ENCODE data around the gene MTA3.
"Not testable (repeated sequence)": the region's sequence is repeated elsewhere in the genome, so short reads cannot be mapped to it uniquely, and the experiment has no call there.

Gene MTA3

DNA sequence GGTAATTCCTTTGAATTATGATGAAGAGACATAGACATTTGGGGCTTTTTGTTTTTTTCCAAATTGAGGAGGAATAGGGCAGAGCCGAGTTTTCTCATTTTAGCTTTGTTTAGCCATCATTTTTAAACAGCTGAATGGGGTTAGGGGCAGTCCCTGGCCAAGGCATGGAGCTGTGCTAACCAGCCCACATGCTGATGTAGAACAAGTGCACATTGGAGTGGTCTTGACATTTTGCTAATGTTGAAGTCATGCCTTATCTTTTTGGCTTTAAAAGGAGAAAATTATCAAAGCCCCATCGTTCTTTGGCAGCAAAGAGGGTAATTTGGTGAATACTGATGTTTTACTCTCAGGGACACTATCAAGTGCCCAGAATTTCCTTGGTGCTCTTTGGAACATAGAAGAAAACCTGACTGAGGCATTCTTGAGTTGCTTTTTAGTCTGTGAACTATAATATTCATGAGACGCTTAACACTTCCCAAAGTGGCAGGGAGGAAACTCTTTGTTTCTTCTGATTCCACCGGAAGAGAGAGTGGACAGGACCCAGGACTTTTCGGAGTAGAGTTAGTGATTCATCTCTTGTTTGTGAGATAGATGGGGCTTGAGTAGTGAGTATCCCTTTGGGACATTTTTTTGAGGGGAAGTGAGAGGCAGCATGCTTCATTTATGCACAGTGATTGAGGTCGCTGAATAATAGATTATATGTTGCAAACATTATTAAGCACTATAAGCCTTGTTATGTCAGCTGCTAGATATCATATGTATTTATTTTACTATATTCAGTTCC lies 45.0 kb downstream of the MTA3 start:
- DNase-seq (ENCODE audit: low read depth): no peak

DNA sequence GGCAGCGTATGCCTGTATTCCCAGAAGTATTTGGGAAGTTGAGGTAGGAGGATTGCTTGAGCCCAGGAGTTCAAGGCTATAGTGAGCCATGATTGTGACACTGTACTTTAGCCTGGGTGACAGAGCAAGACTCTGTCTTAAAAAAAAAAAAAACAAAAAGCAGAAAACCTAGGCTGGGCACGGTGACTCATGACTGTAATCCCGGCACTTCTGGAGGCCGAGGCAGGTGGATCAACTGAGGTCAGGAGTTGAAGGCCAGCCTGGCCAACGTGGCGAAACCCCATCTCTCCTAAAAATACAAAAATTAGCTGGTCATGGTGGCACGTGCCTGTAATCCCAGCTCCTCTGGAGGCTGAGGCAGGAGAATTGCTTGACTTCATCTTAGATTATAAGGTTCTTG lies 46.4 kb downstream of the MTA3 start:
- no peak for DNase-seq (ENCODE audit: low read depth)

DNA sequence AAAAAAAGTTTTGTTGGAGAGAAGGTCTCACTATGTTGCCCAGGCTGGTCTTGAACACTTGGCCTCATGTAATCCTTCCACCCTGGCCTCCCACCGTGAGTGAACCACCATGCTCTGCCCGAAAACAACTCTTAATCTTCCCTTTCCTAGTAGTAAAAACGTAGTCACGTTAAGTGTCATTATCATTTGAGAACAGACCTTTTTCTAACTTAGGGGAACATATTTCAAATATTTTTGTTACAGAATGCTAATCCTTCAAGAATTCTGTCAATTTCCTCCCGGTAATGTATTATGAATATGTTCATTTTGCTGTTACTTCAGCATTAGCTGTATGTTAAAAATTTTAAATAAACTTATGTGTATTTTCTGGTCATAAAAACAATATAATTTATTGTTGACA lies 49.7 kb downstream of the MTA3 start:
- DNase-seq (ENCODE audit: low read depth): no peak

DNA sequence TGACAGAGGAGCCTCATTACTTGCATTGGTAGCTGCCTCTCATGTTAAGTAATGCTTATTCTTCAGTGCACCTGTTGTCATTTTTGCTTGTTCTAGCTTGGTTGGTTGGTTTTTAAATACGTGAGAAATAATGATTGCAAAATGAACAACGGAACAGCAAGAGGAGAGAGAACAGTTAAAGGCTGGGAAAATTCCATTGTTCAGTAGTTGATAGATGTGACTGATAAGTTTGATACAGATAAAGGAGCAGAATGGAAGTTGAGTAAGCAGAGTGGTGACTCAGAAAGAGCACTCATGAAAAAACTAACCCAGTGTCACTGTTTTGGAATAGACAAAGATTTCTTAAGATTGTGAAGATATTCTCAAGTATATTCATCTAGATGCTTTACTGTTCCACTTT lies 50.5 kb downstream of the MTA3 start:
- DNase-seq (ENCODE audit: low read depth): peak; percentile 61

DNA sequence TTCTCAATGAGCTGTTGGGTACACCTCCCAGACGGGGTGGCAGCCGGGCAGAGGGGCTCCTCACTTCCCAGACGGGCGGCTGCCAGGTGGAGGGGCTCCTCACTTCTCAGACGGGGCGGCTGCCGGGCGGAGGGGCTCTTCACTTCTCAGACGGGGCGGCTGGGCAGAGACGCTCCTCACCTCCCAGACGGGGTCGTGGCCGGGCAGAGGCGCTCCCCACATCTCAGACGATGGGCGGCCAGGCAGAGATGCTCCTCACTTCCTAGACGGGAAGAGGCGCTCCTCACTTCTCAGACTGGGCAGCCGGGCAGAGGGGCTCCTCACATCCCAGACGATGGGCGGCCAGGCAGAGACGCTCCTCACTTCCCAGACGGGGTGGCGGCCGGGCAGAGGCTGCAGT lies 53.2 kb downstream of the MTA3 start:
- not testable (repeated sequence) for DNase-seq (ENCODE audit: low read depth)

DNA sequence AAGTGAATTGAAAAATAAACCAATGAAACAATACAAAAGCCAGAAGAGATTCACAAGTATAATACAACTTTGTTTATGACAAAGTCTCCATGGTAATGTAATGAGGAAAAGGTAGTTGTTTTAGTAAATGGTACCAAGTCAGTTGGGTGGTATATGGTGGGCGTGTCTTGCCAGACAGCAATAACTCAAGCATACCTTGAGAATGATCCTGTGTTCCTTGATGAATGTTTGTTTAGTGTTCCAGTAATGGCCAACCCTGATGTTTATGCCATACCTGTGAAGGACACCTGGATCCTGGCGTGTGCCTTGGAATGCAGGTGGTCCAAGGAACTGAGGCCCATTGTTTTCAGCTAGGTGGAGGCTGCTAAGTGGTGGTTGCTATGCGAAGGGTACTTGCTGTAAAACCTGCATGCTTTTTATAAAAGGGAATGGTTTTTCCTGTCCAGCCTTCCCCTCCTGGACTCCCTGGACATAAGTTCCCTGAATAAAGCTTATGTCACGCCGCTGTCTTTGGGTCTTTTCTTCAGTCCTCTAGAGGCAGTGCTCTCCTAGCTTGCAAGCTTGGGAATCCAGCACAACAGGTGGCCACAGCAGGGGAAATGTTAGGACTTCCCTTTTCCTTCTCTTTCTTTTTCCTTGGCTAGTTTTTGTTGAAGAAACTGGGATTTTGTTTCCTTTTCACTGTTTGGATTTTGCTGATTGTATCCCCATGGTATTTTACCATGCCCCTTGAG lies 54.7 kb downstream of the MTA3 start:
- no peak for DNase-seq (ENCODE audit: low read depth)

DNA sequence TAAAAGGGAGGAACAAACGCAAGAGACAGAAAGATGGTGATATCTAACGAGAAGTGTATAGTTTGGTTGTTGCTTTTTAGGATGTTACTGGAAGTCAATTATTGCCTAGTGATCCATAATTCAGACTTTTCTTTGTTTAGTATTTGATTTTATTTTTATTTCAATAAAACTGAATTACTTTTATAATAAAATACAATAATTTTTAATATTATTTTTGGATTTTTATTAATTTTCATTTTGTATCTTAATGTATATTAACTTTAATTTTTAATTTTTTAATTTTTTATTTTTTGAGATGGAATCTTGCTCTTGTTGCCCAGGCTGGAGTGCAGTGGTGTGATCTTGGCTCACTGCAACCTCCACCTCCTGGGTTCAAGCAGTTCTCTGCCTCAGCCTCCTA lies 55.6 kb downstream of the MTA3 start:
- no peak for DNase-seq (ENCODE audit: low read depth)

DNA sequence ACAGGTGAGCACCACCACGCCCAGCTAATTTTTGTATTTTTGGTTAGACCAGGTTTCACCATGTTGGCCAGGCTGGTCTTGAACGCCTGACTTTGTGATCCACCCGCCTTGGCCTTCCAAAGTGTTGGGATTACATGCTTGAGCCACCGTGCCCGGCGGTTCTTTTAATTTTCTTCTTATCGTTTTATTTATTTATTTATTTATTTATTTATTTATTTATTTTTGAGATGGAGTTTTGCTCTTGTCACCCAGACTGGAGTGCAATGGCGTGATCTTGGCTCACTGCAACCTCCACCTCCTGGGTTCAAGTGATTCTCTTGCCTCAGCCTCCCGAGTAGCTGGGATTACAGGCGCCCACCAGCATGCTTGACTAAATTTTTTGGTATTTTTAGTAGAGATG lies 59.6 kb downstream of the MTA3 start:
- not testable (repeated sequence) for DNase-seq (ENCODE audit: low read depth)

DNA sequence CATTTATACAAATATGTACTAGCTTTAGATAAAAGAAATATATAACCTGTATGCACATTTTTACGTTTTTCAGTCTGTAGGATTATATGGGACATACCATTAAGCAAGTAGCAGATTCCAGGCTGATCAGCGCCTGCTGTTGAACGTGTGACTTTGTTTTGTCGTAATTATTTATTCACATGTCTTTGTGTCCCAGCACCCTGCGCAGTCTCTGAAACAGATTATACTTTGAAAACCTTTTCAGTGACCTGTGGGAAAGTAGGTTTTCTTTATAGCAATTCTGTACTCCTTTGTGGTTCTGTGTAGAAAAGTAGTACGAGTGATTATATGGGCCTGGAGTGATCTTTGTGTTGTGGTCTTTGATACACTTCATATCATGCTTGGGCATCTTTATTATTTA lies 68.5 kb downstream of the MTA3 start:
- no peak for DNase-seq (ENCODE audit: low read depth)

DNA sequence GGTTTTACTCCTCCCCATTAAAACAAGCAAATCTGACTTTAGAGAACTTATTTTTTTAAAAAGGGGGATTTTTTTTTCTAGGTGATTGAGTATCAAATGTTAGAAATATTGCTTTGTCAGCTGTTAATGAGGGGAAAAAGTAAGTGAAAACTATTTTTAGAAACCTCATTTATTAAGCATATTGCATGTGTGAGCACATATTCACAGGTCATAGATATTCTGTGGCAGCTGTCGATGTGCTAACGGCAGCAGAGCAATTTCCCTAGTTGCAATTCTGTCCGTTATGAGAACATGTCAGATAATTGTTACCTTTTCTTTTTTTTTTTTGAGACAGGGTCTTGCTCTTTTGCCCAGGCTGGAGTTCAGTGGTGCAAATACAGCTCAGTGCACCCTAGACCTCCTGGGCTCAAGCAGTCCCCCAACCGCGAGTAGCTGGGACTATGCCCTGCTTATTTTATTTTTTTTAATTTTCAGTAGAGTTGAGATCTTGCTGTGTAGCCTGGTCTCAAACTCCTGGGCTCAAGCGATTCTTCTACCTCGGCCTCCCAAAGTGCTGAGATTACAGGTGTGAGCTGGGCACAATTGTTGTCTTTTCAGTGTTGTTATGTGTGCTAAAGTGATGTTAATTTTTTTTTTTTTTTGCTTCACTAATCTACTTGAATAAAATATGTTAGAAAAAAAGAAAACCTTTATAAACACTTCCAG lies 69.8 kb downstream of the MTA3 start:
- DNase-seq (ENCODE audit: low read depth): no peak

DNA sequence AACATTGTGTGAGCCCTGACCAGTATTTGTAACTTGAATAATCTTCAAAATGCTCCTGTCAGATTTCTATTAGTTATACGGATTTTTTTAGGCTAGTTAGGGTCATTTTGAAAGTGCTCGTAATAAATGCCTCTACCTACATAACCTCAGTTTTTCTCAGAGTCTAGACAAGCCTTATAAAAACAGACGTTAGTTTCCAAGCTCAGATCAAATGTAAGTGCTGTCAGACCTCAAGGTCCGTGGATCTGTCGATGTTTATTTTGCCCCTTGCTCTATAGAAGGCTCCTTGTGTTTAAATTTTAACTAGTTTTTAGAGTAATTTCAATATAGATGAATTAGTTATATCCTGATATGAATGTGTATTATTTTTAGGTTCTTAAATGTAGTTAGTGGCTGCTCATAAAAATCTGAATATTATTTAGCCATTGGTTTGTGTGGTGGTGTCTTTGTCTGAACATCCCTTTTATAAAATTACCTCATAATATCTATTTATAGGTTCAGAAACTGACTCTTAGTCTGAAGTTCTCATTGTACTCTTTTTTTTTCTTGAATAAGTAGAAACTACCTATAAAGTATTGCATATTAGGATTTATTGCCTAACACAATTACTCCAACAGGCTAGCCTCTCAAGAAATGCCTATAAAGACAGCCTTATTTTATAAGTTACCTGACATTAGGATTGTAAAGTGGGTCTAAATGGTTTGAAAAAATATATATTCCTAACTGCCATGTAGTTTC lies 71.1 kb downstream of the MTA3 start:
- no peak for DNase-seq (ENCODE audit: low read depth)

DNA sequence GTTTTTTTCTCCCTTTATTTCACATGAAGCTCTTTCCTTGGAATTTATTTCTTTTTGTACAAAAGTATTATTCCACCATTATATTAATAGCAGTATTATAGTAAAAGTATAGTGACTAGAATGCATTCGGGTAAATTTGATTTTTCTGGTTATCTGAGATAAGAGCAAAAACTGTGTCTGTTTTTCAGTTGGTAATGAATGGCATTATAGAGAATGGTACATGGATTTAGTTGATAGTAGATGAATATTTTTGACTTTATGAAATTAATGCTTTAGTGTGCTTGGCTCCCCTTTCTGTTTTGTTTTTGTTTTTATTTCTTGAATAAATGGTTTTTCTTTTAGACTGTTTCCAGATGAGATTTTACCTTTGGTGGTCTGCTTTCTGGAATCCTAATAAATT lies 71.8 kb downstream of the MTA3 start:
- DNase-seq (ENCODE audit: low read depth): no peak

DNA sequence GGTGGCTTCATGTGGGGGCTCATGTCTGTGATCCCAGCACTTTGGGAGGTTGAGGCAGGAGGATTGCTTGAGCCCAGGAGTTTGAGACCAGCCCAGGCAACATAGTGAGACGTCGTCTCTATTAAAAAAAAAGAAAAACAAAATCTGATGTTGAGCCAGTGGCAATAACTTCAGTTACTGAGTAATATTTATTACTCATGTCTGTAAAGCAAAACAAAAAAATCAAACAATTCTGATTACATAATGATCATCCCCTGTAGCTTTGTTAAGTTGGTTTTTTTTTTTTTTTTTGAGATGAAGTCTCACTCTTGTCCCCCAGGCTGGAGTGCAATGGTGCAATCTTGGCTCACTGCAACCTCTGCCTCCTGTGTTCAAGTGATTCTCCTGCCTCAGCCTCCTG lies 73.9 kb downstream of the MTA3 start:
- DNase-seq (ENCODE audit: low read depth): not testable (repeated sequence)

DNA sequence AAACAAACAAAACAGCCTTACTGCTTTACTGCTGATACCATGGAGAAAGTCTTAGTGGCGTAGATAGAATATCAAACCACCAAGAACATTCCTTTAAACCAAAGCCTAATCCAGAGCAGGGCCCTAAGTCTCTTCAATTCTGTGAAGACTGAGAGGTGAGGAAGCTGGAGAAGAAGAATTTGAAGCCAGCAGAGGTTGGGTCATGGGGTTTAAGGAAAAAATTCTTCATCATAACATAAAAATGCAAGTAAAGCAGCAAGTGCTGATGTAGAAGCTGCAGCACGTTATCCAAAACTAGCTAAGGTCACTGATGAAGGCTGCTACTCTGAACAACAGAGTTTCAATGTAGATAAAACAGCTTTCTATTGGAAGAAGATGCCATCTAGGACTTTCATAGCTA lies 77.1 kb downstream of the MTA3 start:
- no peak for DNase-seq (ENCODE audit: low read depth)

DNA sequence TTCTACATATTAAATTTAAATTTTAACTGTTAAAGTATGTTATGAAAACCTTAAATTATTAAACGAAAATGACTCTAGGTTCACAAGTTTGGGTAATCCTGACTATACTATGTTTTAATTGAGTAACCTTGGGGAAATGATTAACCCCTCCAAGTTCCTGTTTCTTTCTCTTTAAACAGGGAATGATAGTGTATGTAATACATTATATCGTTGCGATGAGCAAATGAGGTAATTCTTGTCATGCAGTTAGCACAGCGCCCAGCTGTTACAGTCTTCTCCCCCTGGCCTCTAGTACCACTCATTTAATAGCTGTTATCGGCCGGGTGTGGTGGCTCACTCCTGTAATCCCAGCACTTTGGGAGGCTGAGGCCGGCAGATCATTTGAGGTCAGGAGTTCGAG lies 80.4 kb downstream of the MTA3 start:
- no peak for DNase-seq (ENCODE audit: low read depth)

DNA sequence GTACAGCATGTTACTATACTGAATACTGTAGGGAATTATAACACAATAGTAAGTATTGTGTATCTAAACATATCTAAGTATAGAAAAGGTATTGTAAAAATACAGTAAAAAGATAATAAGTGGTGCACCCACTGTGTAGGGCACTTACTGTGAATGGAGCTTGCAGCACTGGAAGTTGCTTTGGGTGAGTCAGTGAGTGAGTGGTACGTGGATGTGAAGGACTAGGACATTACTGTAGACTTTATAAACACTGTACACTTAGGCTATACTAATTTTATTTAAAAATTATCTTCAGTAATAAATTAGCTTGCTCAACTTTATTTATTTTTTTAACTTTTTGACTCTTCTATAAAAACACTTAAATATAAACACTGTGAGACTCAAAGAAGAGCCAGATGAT lies 82.6 kb downstream of the MTA3 start:
- DNase-seq (ENCODE audit: low read depth): no peak

DNA sequence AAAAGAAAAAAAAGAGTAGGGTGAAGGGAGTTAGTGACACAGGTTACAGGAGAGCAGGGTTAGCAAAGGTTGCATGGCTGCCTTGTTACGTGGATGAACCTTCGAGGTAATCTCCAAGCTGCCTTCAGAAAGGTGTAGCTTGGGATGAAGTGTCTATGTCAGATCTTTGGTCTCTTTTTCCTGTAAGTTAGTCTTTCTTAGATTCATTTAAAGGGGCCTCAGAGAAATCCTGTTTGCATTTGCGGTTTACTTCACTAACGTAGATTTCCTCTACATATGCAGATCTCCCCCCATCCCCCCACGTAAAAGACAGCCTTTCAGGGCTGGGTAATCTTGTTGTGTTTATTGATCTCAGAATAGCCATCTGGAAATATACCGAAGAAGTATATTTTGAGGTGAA lies 83.7 kb downstream of the MTA3 start:
- no peak for DNase-seq (ENCODE audit: low read depth)

DNA sequence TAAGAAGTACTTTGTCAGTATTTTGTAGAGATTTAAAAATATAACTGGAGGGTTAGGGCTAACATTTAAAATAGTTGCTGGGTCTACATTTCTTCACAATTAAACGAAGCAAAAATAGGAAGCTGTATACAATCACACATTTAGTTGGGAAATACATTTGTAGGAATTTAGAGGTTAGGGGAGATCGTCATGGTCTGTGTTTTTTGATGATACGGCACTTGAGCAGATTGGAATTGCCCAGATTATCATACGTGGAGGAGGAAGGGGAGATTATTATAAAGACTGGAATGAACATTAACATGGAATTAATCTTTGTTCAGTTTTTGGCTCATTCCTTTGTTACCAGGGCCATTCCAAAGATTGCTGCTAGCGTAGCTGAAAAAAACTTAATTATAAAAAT lies 84.6 kb downstream of the MTA3 start:
- no peak for DNase-seq (ENCODE audit: low read depth)

DNA sequence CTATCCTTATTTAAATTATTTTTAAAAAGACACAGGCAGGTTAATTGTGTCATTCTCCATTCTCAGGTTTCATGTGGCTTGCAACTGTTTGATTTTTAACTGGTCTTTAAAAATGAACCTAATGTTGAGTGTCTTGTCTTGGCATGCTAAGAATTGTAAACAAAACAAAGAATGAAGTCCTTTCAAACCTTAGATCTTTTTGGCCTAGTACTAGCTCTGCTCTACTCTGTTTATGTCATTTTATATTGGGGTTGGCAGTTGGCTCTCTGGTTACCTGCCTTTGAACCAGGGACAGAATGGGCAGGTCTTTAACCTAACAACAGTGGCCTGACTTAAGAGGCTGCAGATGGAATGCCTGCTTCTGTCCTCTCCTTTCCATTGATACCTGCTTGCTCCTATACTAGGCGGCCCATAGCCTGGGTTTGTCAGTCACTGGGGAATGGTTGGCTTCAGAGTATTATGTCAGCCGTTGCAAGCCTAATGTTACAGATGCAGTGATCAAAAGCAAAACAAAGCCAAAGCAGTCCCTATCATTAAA lies 85.5 kb downstream of the MTA3 start:
- DNase-seq (ENCODE audit: low read depth): no peak

DNA sequence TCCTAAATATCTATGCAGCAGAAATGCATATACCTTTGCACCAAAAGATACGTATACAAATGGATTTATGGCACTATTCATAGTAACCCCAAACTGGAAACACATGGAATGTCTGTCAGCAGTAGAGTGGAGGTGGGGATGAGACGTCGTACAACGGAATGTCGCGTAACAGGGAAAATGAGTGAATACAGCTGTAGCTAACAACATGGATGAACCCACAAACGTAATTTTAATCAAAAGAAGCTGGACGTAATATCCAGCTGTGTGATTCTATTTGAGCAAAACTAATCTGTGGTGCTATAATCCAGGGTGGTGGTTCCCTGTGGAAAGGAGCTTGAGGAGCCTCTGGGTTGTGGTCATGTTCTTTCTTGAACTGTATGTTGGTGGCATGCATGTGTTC lies 89.9 kb downstream of the MTA3 start:
- no peak for DNase-seq (ENCODE audit: low read depth)

DNA sequence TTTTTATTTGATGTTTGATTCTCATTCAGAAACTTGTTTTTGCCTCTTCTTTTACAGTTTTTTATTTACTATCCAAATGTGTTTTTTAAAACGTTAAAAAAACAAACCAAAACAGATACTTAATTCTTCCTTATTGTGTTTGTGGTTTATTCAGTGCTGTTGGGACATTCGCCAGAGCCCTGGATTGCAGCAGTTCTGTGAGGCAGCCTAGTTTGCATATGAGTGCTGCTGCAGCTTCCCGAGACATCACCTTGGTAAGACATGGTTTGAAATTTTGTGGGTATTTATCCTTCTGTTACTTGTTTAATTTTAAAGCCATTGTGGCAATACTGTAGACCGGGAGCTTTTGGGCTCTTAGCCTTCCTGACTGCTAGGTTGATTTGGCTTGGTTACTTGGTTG lies 91.2 kb downstream of the MTA3 start:
- DNase-seq (ENCODE audit: low read depth): no peak

DNA sequence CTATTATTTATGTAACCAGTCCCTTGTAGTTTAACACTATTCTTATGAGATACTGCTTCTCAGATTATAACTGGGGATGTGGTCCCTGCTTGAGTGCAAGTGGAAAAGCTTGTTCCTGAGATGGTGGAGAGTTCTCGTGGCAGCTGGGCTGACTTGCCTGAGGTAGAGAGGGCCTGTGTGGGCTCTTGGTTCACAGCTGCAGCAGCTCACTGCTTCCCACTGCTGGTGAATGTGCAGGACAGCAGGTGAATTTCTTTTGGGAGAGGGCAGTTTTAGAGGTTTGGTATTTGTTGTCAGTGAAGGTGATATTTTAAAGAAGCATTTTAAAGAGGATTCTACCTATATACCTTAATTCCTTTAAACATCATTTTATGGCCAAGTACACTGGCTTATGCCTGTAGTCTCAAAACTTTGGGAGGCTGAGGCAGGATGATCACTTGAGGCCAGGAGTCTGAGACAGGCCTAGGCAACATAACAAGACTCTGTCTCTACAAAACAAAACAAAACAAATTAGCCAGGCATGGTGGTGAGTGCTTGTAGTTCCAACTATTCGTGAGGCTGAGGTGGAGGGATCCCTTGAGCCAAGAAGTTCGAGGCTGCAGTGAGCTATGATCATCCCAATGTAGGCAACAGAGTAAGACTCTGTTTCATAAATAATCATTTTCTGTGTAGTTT lies 94.8 kb downstream of the MTA3 start:
- peak; percentile 24 for DNase-seq (ENCODE audit: low read depth)
